Measurements from ENCODE around the gene GMFB.
"Not testable (repeated sequence)": the region's sequence is repeated elsewhere in the genome, so short reads cannot be mapped to it uniquely, and the experiment has no call there.

The GMFB gene

DNA sequence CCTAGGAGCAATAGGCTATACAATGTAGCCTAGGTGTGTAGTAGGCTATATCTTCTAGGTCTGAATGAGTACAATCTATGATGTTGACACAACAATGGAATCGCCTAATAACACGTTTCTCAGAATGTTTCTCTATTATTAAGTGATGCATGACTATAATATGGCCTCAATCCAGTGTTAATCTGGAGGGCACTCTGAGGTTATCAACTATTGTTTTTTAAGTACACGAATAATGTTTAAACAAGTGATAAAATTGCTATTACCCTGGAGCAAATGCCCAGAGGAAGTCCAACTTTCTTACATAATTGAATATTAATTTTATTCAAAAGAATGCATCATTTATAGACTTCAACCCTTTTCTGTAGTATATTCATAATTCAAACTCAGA lies 31.2 kb downstream of the GMFB start:
- DNase-seq, result no peak

DNA sequence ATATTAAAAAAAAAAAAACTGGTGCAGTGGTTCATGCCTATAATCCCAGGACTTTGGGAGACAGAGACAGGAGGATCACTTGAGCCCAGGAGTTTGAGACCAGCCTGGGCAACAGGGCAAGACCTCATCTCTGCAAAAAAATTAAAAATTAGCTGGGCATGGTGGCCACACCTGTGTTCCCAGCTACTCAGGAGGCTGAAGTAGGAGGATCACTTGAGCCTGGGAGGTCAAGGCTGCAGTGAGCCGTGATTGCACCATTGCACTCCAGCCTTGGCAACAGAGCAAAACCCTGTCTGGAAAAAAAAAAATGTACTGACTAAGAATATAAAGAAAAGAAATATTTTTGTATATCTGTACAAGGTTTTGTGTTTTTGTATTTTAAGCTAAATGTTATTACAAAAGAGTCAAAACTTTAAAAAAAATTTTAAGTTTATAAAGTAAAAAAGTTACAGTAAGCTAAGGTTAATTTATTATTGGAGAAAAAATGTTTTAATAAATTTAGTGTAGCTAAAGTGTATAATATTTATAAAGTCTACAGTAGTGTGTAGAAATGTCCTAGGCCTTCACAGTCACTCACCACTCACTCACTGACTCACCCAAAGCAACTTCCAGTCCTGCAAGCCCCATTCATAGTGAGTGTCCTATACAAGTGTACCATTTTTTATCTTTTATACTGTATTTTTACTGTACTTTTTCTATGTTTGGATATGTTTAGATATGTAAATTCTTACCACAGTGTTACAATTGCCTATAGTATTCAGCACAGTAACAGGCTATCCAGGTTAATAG lies 31.8 kb downstream of the GMFB start:
- not testable (repeated sequence) for DNase-seq

DNA sequence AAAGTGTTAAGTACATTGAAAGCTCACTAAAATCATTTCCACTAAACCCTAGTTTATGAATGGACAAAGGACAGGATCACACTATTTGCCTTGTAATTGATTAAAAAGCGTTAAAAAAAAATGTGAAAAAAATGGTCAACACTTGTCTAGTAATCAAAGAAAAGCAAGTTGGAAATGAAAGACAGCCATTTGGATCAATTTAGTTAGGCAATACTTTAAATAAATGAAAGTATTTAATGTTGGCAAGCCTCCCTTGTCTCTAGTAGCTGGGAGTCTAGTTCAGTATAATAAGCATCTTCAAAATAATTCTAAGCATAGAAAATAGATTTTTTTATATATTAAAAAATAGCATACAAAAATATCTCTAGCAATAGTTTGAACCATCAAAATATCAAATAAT lies 33.4 kb downstream of the GMFB start:
- no peak for DNase-seq

DNA sequence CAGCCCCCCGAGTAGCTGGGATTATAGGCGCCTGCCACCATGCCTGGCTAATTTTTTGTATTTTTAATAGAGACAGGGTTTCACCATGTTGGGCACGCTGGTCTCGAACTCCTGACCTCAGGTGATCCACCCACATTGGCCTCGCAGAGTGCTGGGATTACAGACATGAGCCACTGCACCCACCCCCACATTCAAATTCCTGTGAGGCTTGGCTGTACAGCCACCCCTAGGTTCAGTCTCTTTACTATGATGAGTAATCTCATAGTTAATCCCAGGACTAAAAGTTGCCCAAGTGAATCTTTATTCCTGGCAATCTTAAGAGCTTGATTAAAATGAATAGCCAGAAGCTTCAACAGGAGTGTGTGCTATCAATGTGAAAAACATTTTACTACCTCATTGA lies 34.8 kb downstream of the GMFB start:
- DNase-seq, result not testable (repeated sequence)

DNA sequence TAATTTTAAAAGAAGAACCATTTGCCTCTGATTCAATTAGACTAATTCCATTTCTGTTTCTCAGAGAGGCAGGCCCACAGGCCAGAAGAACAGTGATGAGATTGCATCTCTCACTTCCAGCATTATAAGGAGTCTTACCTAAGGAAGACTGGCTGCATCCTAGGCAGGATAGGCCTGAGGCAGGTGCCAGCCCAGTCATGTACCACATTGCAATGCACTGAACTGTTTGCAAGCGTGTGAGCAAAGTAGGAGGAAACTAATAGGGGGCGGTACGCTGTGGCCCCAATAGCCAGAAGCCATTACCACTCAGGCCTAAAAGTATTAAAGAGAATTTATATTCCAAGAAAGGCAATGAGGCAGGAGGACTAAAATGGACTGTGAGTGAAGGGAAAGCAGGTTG lies 35.5 kb downstream of the GMFB start:
- DNase-seq, result no peak

DNA sequence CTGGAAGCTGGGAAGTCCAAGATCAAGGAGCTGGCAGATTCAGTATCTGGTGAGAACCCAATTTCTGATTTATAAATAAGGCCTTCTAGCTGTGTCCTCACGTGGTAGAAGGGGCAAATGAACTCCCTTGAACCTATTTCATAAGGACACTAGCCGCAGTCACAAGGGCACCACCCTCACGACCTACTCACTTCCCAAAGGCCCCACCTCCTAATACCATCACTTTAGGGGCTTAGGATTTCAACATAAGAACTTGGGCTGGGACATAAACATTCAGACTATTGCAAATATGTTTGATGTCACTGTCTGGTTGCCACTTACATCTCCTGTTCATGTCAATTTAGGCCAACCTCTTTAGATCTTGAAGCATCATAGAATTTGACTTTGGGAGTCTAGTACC lies 36.8 kb downstream of the GMFB start:
- no peak for DNase-seq

DNA sequence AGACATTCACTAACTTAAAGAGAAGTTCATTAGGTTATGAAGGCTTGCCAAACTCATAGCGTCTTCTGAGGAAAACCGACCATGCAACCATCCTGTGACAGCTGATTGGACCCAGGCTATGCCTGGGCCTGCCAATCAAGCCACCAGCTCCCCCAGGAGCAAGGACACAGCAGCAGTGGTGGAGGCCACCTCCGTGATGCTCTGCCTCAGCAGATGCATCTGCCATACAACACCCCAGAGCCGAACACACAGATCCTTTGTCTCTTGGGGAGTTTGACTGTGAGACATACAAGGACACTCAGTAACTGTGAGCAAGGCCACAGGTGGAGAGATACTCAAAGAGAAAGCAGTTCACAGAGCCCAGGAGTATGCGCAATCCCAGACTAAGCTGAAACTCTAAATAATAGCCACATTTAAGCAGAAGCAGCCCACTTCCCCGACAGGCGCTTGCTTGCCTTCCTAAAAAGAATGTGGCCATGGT lies 37.6 kb downstream of the GMFB start:
- DNase-seq, result no peak

DNA sequence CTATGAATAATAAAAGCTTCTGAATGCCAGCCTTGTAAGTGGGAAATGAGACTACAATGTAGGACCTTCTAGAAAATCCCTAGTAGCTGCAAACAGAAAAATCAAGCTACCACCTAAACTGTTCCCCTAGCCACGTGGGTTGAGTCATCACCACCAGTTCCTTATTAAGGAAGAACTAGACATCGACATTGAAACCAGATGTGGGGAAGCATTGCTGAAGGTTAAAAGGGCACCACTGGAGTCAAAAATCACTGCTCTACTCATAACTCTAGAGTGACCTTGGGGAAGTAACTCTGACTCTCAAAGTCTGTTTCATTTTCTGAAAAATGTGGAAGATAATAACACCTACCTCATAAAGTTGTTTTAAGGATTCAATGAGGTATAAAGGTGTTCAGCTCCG lies 38.2 kb downstream of the GMFB start:
- DNase-seq, result no peak

DNA sequence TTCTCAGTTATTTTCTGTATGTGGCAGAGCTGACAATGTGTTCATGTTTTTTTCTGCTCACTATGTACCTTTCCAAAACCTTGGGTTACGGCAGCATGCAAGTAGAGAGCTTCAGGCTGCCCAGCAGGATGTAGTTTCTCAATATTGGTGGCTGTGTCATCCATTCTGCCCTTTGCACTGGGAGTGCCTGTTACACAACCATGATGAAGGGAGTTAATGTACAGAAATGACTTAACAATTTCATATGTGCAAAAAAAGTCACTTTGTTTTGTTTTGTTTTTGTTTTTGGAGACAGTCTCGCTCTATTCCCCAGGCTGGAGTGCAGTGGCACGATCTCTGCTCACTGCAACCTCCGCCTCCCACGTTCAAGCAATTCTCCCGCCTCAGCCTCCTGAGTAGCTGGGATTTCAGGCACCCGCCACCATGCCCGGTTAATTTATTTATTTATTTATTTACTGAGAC lies 41.5 kb downstream of the GMFB start:
- no peak for DNase-seq

DNA sequence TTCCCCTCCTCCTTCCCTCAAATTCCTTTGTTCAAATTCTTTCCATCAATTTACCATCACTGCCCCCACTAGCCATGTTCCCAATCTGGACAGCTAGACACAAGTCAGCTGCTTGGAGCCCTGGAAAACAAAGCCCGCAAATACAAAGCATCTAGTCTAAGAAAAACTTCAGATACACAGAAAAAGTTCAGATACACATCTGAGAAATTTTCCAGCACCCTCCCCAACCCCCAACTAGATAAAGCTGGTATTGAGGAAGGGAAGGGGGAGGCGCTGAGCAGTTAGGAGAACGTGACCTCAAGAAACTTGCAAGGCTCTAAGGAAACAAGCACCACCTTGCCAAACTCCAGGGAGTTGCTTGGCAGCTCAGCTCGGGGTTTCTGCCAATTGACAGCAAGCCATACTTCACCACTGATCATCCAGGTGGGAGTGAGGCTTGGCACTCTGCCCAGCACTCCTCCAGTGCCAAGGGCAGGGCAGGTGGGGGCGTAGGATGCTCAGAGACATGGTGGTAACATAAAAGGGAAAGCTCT lies 42.6 kb downstream of the GMFB start:
- DNase-seq, result no peak

DNA sequence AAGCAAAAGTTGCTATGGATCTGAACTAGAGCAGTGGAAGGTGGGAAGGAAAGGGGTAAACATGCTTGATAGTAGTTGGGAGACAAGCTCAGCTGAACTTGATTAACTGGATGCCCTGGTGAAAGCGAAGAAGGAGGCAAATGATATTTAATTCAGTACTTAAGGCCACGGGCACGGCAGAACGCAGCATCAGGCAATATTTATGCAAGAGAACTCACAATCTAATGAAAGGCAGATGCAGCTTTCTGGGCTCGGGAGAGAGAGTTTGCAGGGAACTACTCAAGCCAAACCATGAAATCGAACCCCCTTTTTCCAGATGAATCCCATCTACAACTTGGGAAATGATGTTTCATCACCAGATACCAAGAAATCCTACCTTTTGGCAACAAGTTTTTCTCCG lies 44.1 kb downstream of the GMFB start:
- no peak for DNase-seq

DNA sequence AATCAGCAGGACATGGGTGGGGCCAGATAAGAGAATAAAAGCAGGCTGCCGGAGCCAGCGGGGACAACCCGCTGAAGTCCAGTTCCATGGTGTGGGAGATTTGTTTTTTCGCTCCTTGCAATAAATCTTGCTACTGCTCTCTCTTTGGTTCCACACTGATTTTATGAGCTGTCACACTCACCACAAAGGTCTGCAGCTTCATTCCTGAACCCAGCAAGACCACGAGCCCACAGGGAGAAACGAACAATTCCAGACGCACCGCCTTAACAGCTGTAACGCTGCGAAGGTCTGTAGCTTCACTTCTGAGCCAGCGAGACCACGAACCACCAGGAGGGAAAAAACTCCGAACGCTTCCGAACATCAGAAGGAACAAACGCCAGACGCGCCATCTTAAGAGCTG lies 44.8 kb downstream of the GMFB start:
- no peak for DNase-seq

DNA sequence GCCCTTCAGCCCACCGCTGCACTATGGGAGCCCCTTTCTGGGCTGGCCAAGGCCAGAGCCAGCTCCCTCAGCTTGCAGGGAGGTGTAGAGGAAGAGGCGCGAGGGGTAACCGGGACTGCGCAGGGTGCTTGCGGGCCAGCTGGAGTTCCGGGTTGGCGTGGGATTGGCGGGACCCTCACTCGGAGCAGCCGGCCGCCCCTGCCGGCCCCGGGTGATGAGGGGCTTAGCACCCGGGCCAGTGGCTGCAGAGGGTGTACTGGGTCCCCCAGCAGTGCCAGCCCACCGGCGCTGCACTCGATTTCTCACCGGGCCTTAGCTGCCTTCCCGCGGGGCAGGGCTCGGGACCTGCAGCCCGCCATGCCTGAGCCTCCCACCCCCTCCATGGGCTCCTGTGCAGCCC lies 45.8 kb downstream of the GMFB start:
- not testable (repeated sequence) for DNase-seq

DNA sequence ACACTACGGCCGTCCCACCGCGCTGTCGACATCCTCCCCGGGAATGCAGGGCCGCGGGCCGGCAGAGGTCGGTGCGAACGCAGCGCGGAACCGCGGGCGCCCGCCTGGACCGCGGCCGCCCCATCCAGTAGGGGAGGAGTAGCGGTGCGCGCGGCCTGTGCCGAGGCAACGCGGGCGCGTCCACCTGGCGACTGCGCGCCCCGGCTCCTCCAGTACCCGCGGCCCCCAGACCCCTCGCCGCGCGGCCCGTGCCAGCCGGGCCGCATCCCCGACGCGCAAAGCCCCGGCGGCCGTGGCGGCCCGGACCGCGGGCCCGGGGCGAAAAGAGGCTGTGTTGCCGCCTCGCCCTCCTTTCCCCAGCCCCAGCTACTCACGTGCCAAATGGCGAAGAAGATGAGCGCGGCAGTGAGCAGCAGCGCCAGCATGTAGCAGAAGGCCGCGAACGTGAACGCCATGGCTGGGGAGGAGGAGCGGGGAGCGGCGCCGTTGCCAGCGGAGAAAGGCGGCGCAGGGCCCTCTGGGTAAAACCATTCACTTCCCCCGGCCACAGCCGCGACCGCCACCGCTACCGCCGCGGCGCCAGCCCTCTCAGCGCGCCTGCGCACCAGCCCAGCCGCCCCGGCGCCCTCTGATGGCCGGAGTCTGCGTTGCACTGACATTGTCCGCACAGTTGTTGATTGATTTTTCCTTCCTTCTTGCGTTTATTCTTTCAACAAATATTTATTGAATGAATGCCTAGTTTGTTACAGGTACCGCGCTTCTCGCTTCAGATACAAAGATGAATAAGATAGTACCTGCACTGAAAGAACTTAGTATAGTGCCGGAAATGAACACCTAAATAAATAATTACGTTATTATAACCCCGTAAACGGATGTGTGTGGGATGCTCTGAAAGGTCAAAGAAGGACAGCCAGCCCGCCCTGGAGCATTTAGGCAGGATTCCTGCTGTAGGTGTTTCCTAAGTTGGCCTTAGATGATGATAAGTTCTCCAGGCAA lies 47.6 kb downstream of the GMFB start, which contains the start of gene CNIH1:
TSS of gene CNIH1 (minus strand) at position 502 of the 996 bp plus-strand sequence. CDS start at position 455, 47 bp downstream.
- peak; percentile 95 for DNase-seq

DNA sequence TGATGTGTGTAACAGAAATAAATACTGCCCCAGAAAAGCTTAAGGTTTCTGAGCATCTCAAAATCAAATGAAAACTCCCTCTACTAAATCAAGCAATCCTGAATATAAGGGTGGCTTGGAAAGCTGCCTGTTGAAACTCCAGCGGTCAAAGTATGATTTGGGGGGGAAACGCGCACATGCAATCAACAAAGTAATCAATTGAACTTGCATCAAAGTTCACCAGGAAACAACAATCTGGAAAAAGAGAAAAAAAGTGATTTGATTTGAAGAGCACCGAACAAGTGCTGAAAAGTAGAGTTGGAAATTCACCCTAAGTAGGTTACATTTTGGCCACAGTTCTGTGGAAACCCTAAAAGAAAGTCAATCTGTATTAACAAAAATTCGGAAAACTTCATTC lies 48.3 kb downstream of the GMFB start:
- no peak for DNase-seq

DNA sequence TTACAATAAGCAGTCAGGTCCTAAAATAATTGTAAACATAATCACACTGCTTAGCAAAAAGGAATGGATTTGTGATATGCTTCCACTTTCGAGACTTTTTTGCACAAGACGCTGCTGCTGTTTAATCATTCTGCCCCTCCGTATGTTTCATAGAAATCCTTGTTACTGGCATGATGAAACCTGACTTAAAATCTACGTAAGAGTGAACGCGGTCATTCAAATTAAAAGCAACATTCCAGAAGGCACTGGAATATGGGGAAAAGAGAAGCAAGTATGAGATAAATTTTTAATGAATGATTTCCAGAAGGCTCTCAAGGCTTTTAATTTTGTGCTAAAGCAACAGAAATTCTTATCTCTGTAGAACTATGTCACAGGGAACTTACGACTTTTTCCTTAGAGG lies 48.7 kb downstream of the GMFB start:
- no peak for DNase-seq

DNA sequence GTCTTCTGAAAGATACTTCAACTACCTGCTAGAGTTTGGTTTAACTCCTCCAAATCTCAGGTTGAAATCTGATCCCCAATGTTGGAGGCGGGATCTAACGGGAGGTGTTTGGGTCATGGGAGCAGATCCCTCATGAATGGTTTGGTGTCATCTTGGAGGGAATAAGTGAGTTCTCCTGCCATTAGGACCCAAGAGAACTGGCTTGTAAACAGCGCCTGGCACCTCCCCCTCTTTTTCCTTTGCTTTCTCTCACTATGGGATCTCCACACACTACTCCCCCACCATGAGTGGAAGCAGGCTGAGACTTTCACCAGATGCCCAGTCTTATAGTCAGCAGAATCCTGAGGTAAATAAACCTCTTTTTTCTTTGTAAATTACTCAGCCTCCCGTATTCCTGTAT lies 50.1 kb downstream of the GMFB start:
- DNase-seq, result no peak

DNA sequence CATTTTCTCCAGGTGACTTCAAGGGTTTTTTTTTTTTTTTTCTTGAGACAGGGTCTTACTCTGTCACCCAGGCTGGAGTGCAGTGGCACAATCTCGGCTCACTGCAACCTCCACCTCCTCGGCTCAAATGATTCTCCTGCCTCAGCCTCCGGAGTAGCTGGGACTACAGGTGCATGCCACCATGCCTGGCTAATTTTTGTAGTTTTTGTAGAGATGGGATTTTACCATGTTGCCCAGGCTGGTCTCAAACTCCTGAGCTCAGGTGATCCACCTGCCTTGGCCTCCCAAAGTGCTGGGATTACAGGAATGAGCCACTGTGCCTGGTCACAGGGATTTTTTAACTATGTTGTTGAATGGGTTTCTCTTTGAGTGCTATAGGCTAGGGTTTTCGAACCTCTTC lies 50.8 kb downstream of the GMFB start:
- not testable (repeated sequence) for DNase-seq

DNA sequence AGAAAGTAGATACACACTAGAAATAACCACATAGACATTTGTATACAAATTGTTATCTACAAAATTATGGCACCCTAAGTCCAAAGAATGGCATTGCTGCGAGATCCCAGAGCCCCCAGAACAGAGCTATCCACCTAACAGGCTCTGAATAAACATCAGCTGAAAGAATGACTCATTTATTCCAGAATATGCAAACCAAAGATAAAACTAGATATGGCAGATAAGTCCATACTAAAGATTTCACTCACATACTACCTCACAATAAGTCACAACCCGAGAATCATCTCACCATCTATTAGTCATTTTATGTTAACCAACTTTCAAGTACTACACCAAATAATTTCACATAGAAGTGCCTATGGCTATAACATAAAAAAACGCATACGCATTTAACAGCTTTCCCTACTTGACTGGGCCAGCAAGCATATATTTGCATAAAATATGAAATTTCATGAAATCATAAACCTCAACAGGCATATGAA lies 53.2 kb downstream of the GMFB start:
- peak in 1 of 2 donors; percentile 14 for DNase-seq

DNA sequence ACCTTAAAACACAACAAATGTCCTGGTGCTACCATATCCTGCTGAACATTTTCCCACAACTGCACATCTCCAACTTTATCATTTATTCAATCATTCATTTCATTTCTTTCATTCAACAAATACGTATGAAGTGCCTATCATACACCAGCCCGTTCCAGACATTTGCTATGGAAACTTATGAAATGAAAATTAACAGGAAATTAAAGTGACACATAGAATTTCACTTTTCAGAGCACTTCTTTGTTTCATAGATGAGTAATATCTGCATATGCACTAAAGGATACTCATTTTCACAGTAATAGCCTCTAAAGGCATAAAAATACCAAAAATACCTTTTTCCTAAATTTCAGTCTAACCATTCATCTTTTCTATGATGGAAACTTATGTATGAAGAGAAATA lies 60.3 kb downstream of the GMFB start:
- no peak for DNase-seq

DNA sequence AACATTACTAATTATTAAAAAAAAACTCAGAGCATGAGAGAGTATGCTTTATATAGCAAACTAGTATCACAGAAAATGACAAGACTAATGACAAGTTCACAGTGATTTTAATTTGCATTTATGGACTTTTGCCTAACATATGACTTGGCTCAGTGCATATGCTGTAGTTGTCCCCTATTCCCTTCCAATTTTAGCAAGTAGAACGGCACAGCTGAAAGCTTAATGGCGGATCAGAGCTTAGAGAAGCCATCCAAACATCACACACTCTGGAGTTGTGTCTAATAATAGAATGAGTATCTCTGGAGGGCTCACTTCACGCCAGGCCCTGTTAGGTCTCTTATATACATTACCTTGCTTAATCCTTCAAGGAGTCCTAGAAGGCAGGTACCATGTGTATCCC lies 60.9 kb downstream of the GMFB start:
- no peak for DNase-seq

DNA sequence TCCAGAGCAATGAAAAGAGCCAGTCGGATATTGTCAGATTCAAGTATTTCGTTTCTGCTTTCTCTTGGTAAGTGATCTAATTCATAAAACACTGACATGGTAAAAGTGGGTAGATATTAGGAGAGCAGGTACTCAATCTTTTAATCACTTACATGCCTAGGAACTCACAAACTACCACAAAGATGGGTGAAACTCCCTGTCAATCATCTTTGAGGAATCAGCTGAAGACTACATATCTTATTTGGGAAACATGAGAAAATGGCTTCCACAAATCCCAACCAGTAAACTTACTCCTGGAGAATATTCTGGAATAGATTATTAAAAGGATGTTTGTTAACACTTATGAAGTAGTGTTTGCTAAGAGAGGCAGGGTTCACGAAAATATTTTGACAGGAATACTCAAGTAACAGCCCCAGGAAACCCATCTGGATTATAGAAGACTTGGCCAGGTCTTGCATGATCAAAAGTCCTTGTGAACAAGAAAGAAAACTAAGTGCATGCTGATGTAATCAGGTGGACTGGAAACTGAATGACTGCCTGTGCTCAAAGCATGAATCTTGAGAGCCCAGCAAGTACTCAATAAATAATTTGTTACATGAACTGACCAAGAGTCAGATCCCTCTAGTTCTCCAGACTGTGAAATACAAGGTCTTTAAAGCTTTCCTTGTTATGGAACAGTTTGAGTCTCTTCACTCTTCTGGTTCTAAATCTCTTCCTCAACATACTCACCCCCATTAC lies 63.1 kb downstream of the GMFB start:
- no peak for DNase-seq
